Keratinocyte (primary cell): ENCODE measurements around the gene ARPC4. TPM values are rescaled to one million over a fixed set of nuclear protein-coding genes. Genes with fewer than 3 reads are reported as not detected.

Experiments used
- DNase-seq: peaks from one replicate; pipeline ENCODE4 v3.0.0-alpha.2; 2011; ENCODE audit warnings: low read depth, missing footprints, low spot score
- FAIRE-seq: peaks from 2 replicates; lab custom pipeline; 2011; peaks lifted over from hg19 to GRCh38; lab: Jason Lieb, UNC
- H2AFZ ChIP-seq: 2 replicates; pipeline ENCODE4 v1.6.0; 2012; ENCODE audit warnings: low read length, control low read depth, inconsistent platforms; ENCODE audit not compliant: control insufficient read depth
- H3K27ac ChIP-seq: 2 replicates; pipeline ENCODE4 v1.5.1; 2011; ENCODE audit warnings: low read length; ENCODE audit not compliant: control insufficient read depth, insufficient read depth
- H3K27me3 ChIP-seq: 3 replicates; pipeline ENCODE4 v1.6.0; 2011; ENCODE audit warnings: low read length; ENCODE audit not compliant: control insufficient read depth, insufficient read depth; ENCODE audit errors: extremely low read depth
- H3K36me3 ChIP-seq, 2 experiments: 2 replicates in 1 of 2; 3 replicates in 1 of 2; pipeline ENCODE4 v1.5.1; 2011; ENCODE audit warnings: low read length in 2 of 2, mild to moderate bottlenecking in 1 of 2; ENCODE audit not compliant: control insufficient read depth in 2 of 2, insufficient read depth in 2 of 2; ENCODE audit errors: extremely low read depth in 1 of 2
- H3K4me1 ChIP-seq: 3 replicates; pipeline ENCODE4 v1.5.1; 2011; ENCODE audit warnings: low read length; ENCODE audit not compliant: control insufficient read depth, insufficient read depth; ENCODE audit errors: extremely low read depth
- H3K4me2 ChIP-seq: 3 replicates; pipeline ENCODE4 v1.6.0; 2011; ENCODE audit warnings: low read depth, low read length; ENCODE audit not compliant: control insufficient read depth, insufficient read depth; ENCODE audit errors: extremely low read depth
- H3K4me3 ChIP-seq, 3 experiments: fragments of 200-600 bp in 1 of 3; sonication (generic) in 1 of 3; 2 replicates in 2 of 3; 3 replicates in 1 of 3; pipeline ENCODE4 v1.5.1; 2011 to 2016; ENCODE audit warnings: low read length in 3 of 3, mild to moderate bottlenecking in 3 of 3, control low read depth in 2 of 3, inconsistent platforms in 1 of 3, low read depth in 1 of 3, mixed read lengths in 1 of 3, mixed run types in 1 of 3, moderate library complexity in 1 of 3; ENCODE audit not compliant: control insufficient read depth in 2 of 3, insufficient read depth in 2 of 3; ENCODE audit errors: extremely low read depth in 1 of 3
- H3K79me2 ChIP-seq: 2 replicates; pipeline ENCODE4 v1.6.0; 2012; ENCODE audit warnings: low read length; ENCODE audit not compliant: control insufficient read depth, insufficient read depth
- H3K9ac ChIP-seq: 3 replicates; pipeline ENCODE4 v1.6.0; 2011; ENCODE audit warnings: low read length; ENCODE audit not compliant: control insufficient read depth, insufficient read depth; ENCODE audit errors: extremely low read depth
- H3K9me1 ChIP-seq: 3 replicates; pipeline ENCODE4 v1.6.0; 2011; ENCODE audit warnings: low read length; ENCODE audit not compliant: control insufficient read depth, insufficient read depth; ENCODE audit errors: extremely low read depth
- H3K9me3 ChIP-seq: 2 replicates; pipeline ENCODE4 v1.5.1; 2012; ENCODE audit warnings: low read depth, low read length; ENCODE audit not compliant: control insufficient read depth
- H4K20me1 ChIP-seq: 3 replicates; pipeline ENCODE4 v1.6.0; 2011; ENCODE audit warnings: low read length; ENCODE audit not compliant: control insufficient read depth, insufficient read depth; ENCODE audit errors: extremely low read depth
- CTCF ChIP-seq, 3 experiments: IDR thresholded peaks in 1 of 3; conservative IDR thresholded peaks in 1 of 3; optimal IDR thresholded peaks in 1 of 3; 2 replicates in 2 of 3; 3 replicates in 1 of 3; pipeline versions ENCODE3 to v1.5.1; 2011; ENCODE audit warnings: low read length in 3 of 3, mild to moderate bottlenecking in 3 of 3, moderate library complexity in 2 of 3, control low read depth in 1 of 3, inconsistent platforms in 1 of 3; ENCODE audit not compliant: insufficient read depth in 2 of 3; ENCODE audit errors: extremely low read depth in 1 of 3
- EZH2 ChIP-seq: IDR thresholded peaks from one replicate; pipeline ENCODE4 v1.6.1; 2012; ENCODE audit warnings: inconsistent platforms, mild to moderate bottlenecking, low read length, moderate library complexity
- dilution Hi-C: fragments of 300-500 bp; cut with MboI; formaldehyde crosslinking; loops from one replicate; pipeline ENCODE4 v1.7.0; 2020; ENCODE audit warnings: low sequenced_read_pairs; ENCODE audit not compliant: extremely low pct_ligation_motif_present
- polyA plus RNA-seq, 5 experiments: library from polyadenylated mRNA; depleted of rRNA in 3 of 5; stranded (reverse) in 3 of 5; stranded (forward) in 1 of 5; unstranded in 1 of 5; fragments of >200 nt; gene quantifications; 1 replicate in 1 of 5; 2 replicates in 3 of 5; 3 replicates in 1 of 5; pipeline versions ENCODE4 v1.2.1 to v1.2.3, GENCODE V29; 2011 to 2012; ENCODE audit warnings: missing spikeins in 2 of 5, low read depth in 1 of 5, low replicate concordance in 1 of 5

Gene ARPC4
- polyA plus RNA-seq, 1 donor (not counting 4 experiments of a cell fraction or from before 2014, with no cell fraction given), result 173 TPM

DNA sequence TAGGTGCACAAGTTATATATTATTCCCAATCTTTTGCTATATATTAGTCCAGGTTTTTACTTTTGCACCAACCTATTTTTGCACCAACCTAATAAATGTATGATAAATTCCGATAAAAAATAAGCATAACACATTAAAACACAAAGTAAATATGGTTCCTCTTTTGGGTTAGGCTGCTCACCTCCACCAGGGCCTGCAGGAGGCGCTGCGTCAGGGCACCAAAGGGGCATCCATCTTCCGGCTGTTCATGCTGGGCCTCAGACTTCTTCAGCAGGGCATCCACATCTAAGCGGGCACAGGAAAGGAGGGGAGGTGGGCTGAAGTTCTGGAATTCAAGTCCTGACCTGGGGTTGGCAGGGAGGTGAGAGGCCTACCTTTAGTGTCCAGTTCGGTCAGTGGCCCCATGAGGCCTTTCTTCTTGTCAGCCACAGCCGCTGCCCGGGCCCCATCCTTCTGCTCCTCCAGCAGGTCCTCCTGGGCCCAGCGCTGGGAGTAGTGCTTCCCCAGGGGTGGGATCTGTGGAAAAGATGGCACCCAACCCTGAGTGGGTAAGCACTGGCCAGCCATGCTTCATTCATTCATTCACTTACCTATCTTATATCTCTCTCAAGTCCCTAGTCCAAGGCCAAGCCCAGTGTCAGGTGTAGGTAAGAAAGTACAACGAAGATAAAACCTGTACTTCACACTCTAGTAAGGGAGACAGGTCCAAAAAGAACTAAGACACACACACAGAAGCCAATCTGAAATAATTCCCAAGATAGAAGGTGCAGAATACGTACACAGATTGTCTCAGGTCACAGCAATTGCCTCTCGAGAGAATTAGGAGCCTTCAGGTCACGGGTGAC lies 5.8 kb upstream of the ARPC4 start:
- Histone ChIP-seq H3K9ac (no peak overlapping the region), H4K20me1 (no peaks in the 10 kb centered on the region), H3K4me2 (no peak overlapping the region), H3K27ac (no peak overlapping the region), H3K36me3 (peaks cover 29 to 36% of the 10 kb centered on the region in 2 experiments), H3K79me2 (peaks cover 9% of the 10 kb centered on the region), H3K4me3 (no peak overlapping the region), H3K9me1 (no peaks in the 10 kb centered on the region), H3K27me3 (no peaks in the 10 kb centered on the region), H3K4me1 (peaks cover 8% of the 10 kb centered on the region), H3K9me3 (no peaks in the 10 kb centered on the region), H2AFZ (no peak overlapping the region)
- TF ChIP-seq CTCF (optimal IDR thresholded peaks at IDR 0.05 in 1 of 3, IDR thresholded peaks at IDR 0.05 in 1 of 3, conservative IDR thresholded peaks at IDR 0.05 in 1 of 3; ENCODE audit: extremely low read depth in 1 of 3, insufficient read depth in 2 of 3, low read length in 3 of 3) (peak; percentile 49 to 54 (median 50)), EZH2 (no peak)
- no peak for FAIRE-seq
- DNase-seq, result no peak
- dilution Hi-C loops, result no loop called here

DNA sequence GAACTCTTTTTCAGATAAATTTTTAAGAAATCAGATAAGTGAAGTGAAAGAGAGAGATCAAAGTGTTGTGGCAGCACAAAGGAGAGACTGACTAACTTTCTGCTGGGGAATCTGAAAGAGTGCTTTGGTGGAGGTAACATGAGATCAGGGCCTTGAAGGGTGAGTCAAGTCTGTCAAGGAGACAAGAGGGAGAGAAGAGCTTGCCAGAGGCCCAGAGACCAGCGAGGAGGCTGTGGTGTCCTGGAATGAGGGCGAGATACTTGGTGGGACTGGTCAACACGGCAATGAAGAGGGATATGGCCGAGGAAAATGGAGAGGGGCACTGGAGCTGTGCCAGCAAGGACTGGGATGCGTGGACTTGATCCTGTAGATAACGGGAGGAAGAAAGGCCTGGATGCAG lies 5.2 kb upstream of the ARPC4 start:
- Histone ChIP-seq H3K27ac (no peak overlapping the region), H3K27me3 (no peaks in the 10 kb centered on the region), H2AFZ (no peak overlapping the region), H3K9me1 (no peaks in the 10 kb centered on the region), H3K4me1 (peaks cover 8% of the 10 kb centered on the region), H3K9me3 (no peaks in the 10 kb centered on the region), H3K4me3 (no peak overlapping the region), H3K9ac (no peak overlapping the region), H3K4me2 (no peak overlapping the region), H3K36me3 (peaks cover 26 to 36% of the 10 kb centered on the region in 2 experiments), H3K79me2 (peaks cover 9% of the 10 kb centered on the region), H4K20me1 (no peaks in the 10 kb centered on the region)
- TF ChIP-seq CTCF (optimal IDR thresholded peaks at IDR 0.05 in 1 of 3, IDR thresholded peaks at IDR 0.05 in 1 of 3, conservative IDR thresholded peaks at IDR 0.05 in 1 of 3; ENCODE audit: extremely low read depth in 1 of 3, insufficient read depth in 2 of 3, low read length in 3 of 3), result no peak
- TF ChIP-seq EZH2, result no peak
- FAIRE-seq (no peak), DNase-seq (no peak)
- dilution Hi-C loops, result no loop called here
